ENCODE measurements around the gene ABCA13.

GRCh38 chr7:48505466-48505865 lies 334.2 kb downstream of the ABCA13 start:
- no peak for TF ChIP-seq EZH2 (IDR thresholded peaks at IDR 0.05; ENCODE audit: low read length)
- no peak for TF ChIP-seq CTCF (optimal IDR thresholded peaks at IDR 0.05 in 1 of 3, IDR thresholded peaks at IDR 0.05 in 1 of 3, conservative IDR thresholded peaks at IDR 0.05 in 1 of 3; ENCODE audit: extremely low read depth in 1 of 3, insufficient read depth in 2 of 3, low read length in 3 of 3)
